RWPE1 (cell line): Measurements from ENCODE around the gene SLC12A9.

ENCODE experiments used
- CTCF ChIA-PET: fragments of 350-600 bp; sonication (Branson Sonifier 250); formaldehyde crosslinking; extraction: SDS; loops from one replicate; lab custom pipeline; 2021; lab: Yijun Ruan, JAX
- POLR2A ChIA-PET: fragments of 400-600 bp; formaldehyde crosslinking; extraction: SDS; loops from one replicate; lab custom pipeline; 2020; ENCODE audit warnings: antibody characterized with exemption; ENCODE audit not compliant: low non-redundant PET; lab: Yijun Ruan, JAX
- DNase-seq: peaks from one replicate; pipeline ENCODE4 v3.0.0; 2012; ENCODE audit warnings: low spot score
- H3K27ac ChIP-seq: fragments of 450-650 bp; 2 replicates; pipeline ENCODE4 v1.5.1; 2017
- CTCF ChIP-seq: fragments of 450-650 bp; conservative IDR thresholded peaks from 2 replicates; pipeline ENCODE4 v1.5.1; 2017; ENCODE audit warnings: low read depth, mild to moderate bottlenecking

SLC12A9 gene

DNA sequence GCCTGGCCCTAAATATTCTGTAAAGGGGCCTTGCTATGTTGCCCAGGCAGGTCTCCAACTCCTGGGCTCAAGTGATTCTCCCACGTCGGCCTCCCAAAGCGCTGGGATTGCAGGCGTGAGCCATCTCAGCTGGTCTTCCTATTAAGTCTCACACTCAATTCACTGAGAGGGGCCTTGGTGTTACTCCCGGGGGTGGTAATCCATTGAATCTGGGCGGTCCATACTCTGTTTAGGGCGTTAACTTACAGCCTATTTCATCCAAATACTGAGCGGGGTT lies 21.7 kb downstream of the SLC12A9 start:
- POLR2A ChIA-PET, result no interaction called here
- H3K27ac ChIP-seq, result peak overlapping the region; percentile 100
- CTCF ChIA-PET, result no interaction called here
- DNase-seq, result no peak
- TF ChIP-seq CTCF, result no peak

GRCh38 chr7:100874577-100875355 lies 22.3 kb downstream of the SLC12A9 start, which contains the start of gene SRRT:
TSS of gene SRRT (plus strand) at chr7:100875103. CDS start at chr7:100875591, 488 bp downstream.
- ChIA-PET POLR2A (interaction anchor here (0.7 to 1.2 kb wide), 3 partner anchors 12 to 38 kb away, joined by 3 to 8 read pairs (median 4); partner anchors contain the start of gene UFSP1), CTCF (interaction anchor here (0.6 to 1.8 kb wide), 3 partner anchors 20 to 784 kb away, joined by 4 to 5 read pairs (median 5); no protein-coding TSS in a partner anchor)
- H3K27ac ChIP-seq, result peak within 1 kb of the TSS; percentile 100
- no peak for TF ChIP-seq CTCF
- peak; percentile 97 for DNase-seq

- no peak for TF ChIP-seq CTCF
- H3K27ac ChIP-seq, result peak overlapping the region; percentile 100
- DNase-seq, result no peak
- ChIA-PET POLR2A (interaction anchor here (0.7 to 1.2 kb wide), 4 partner anchors 15 to 651 kb away, joined by 3 to 8 read pairs (median 3); partner anchors contain the start of genes TRIM56 and UFSP1), CTCF (interaction anchor here (0.6 to 1.8 kb wide), 4 partner anchors 19 to 785 kb away, joined by 3 to 5 read pairs (median 4); no protein-coding TSS in a partner anchor)
These were observed 22.8 kb downstream of the SLC12A9 start for GRCh38 chr7:100875356-100875751.

- CTCF ChIA-PET, result interaction anchor here (1.0 kb wide), 1 partner anchor 464 kb away, joined by 5 read pairs; no protein-coding TSS in a partner anchor
- no peak for DNase-seq
- H3K27ac ChIP-seq, result peak overlapping the region; percentile 23; the same call in 1 of the 2 replicates
- POLR2A ChIA-PET, result no interaction called here
- no peak for TF ChIP-seq CTCF
These were observed 25.5 kb downstream of the SLC12A9 start for GRCh38 chr7:100878013-100878412.

DNA sequence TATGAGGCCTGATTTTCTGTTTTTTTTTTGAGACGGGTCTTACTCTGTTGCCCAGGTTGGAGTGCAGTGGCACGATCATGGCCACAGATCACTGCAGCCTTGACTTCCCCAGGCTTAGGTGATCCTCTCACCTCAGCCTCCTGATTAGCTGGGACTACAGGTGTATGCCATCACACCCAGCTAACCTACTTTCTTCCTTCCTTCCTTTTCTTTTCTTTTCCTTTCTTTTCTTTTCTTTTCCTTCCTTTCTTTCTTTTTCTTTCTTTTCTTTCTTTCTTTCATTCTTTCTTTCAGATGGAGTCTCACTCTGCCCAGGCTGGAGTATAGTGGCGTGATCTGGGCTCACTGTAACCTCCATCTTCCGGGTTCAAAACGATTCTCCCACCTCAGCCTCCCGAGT lies 26.2 kb downstream of the SLC12A9 start:
- DNase-seq, result no peak
- POLR2A ChIA-PET, result no interaction called here
- no peak for TF ChIP-seq CTCF
- CTCF ChIA-PET, result interaction anchor here (1.0 kb wide), 1 partner anchor 463 kb away, joined by 5 read pairs; no protein-coding TSS in a partner anchor
- peak overlapping the region; percentile 27; the same call in 1 of the 2 replicates for H3K27ac ChIP-seq

DNA sequence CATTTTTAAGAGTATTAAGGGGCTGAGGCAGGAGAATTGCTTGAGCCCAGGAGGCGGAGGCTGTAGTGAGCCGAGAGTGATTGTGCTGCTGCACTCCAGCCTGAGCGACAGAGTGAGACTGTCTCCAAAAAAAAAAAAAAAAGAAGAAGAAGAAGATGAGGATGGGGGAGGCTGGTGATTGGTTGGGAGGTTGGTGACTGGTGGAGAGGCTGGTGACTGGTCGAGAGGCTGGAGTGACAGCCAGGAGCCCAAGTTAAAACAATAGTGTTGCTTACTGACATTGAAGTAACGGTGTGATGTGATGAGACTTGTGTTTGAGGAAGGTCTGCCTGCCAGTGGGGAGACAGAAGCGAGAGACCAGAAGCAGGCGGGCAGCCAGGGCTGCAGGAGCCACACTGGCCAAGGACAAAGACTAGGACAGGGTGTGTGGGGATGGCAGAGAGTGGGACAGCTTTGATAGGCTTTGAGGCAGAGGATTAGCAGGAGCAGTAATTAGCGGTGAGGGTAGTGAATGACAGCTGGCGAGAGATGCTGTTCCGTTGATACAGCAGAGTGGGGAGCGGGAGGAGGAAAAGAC lies 27.3 kb downstream of the SLC12A9 start:
- no peak for TF ChIP-seq CTCF
- ChIA-PET CTCF (interaction anchor here (0.6 kb wide), 1 partner anchor 198 kb away, joined by 7 read pairs; no protein-coding TSS in a partner anchor), POLR2A (no interaction called here)
- peak overlapping the region; percentile 19 for H3K27ac ChIP-seq
- DNase-seq, result no peak
